Esophagus squamous epithelium (tissue), 5 donors: ENCODE measurements around the gene SLC7A9. TPM values are rescaled to one million over a fixed set of nuclear protein-coding genes. Genes with fewer than 3 reads are reported as not detected.

Source experiments
- DNase-seq: peaks from one replicate; lab custom pipeline; 2025; lab: John Stamatoyannopoulos, UW
- H3K27ac ChIP-seq, 4 donors: fragments of 200-600 bp; sonication (generic); one replicate each; pipeline ENCODE4 v1.5.1; 2016 to 2019; ENCODE audit warnings: mild to moderate bottlenecking in 1 of 4
- H3K27me3 ChIP-seq, 4 donors: fragments of 200-600 bp; sonication (generic); 1 replicate in 3 of 4; 2 replicates in 1 of 4; pipeline versions ENCODE4 v1.5.1 to v1.6.0; 2017 to 2021; ENCODE audit warnings: antibody characterized with exemption in 1 of 4
- H3K36me3 ChIP-seq, 3 donors: fragments of 200-600 bp; sonication (generic); one replicate each; pipeline ENCODE4 v1.5.1; 2016 to 2019
- H3K4me1 ChIP-seq, 3 donors: fragments of 200-600 bp; sonication (generic); one replicate each; pipeline ENCODE4 v1.5.1; 2017 to 2019
- H3K4me3 ChIP-seq, 4 donors: fragments of 200-600 bp; sonication (generic); 1 replicate in 3 of 4; 2 replicates in 1 of 4; pipeline ENCODE4 v1.5.1; 2016 to 2019; ENCODE audit warnings: mild to moderate bottlenecking in 2 of 4, moderate library complexity in 1 of 4
- H3K9me3 ChIP-seq, 3 donors: fragments of 200-600 bp; sonication (generic); one replicate each; pipeline ENCODE4 v1.5.1; 2016 to 2019
- POLR2A ChIP-seq, 4 donors: fragments of 450-650 bp; IDR thresholded peaks; one replicate each; pipeline ENCODE4 v1.6.1; 2017; ENCODE audit warnings: antibody characterized with exemption in 4 of 4, mild to moderate bottlenecking in 4 of 4, moderate library complexity in 3 of 4
- WGBS, 2 donors: methylation state at CpG; one replicate each; pipeline ENCODE4 v1.1.5; 2018; 5-methylcytosine and 5-hydroxymethylcytosine counted together
- intact Hi-C: fragments of 100-400 bp; cut with DNase I; formaldehyde crosslinking; loops from one replicate; pipeline ENCODE4 v1.15.0; 2022
- total RNA-seq, 4 donors: library from RNA; depleted of rRNA; stranded (reverse); fragments of >200 nt; gene quantifications; one replicate each; pipeline ENCODE4 v1.1.0, GENCODE V29; 2016
- TF ChIP-seq, protein P1 (sequence below), 6 experiments: fragments of 450-650 bp in 4 of 6; fragments of 200-600 bp in 2 of 6; sonication (generic) in 2 of 6; IDR thresholded peaks; one replicate each; pipeline ENCODE4 v1.5.1; 2016 to 2019; ENCODE audit warnings: antibody characterized with exemption in 6 of 6, mild to moderate bottlenecking in 4 of 6, moderate library complexity in 4 of 6
- donor health status: DM: yes; HTN: yes; CAD: no.

SLC7A9 gene
- total RNA-seq, 4 donors from 2014 or later: 0.19 TPM; not detected in 3

GRCh38 chr19:32877323-32877912 lies 7.9 kb upstream of the SLC7A9 start:
- Histone ChIP-seq H3K4me1 (no peaks in the 10 kb centered on the region), H3K27ac (no peak overlapping the region), H3K9me3 (no peaks in the 10 kb centered on the region), H3K27me3 (no peaks in the 10 kb centered on the region), H3K4me3 (no peak overlapping the region), H3K36me3 (peaks cover 0 to 37% (median 0%) of the 10 kb centered on the region in 3 donors)
- no peak for DNase-seq
- 88 to 94% methylated on average over 8 to 9 of the region's 9 CpGs for WGBS, 2 donors
- intact Hi-C loops: no loop called here
- TF ChIP-seq, protein P1, sequence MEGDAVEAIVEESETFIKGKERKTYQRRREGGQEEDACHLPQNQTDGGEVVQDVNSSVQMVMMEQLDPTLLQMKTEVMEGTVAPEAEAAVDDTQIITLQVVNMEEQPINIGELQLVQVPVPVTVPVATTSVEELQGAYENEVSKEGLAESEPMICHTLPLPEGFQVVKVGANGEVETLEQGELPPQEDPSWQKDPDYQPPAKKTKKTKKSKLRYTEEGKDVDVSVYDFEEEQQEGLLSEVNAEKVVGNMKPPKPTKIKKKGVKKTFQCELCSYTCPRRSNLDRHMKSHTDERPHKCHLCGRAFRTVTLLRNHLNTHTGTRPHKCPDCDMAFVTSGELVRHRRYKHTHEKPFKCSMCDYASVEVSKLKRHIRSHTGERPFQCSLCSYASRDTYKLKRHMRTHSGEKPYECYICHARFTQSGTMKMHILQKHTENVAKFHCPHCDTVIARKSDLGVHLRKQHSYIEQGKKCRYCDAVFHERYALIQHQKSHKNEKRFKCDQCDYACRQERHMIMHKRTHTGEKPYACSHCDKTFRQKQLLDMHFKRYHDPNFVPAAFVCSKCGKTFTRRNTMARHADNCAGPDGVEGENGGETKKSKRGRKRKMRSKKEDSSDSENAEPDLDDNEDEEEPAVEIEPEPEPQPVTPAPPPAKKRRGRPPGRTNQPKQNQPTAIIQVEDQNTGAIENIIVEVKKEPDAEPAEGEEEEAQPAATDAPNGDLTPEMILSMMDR (IDR thresholded peaks at IDR 0.05): no peak
- no peak for TF ChIP-seq POLR2A (IDR thresholded peaks at IDR 0.05)

- Histone ChIP-seq H3K4me1 (no peaks in the 10 kb centered on the region), H3K27me3 (no peaks in the 10 kb centered on the region), H3K4me3 (no peak overlapping the region), H3K36me3 (peaks cover 0 to 36% (median 0%) of the 10 kb centered on the region in 3 donors), H3K27ac (no peak overlapping the region), H3K9me3 (no peaks in the 10 kb centered on the region)
- no peak for TF ChIP-seq POLR2A (IDR thresholded peaks at IDR 0.05)
- TF ChIP-seq, protein P1 (IDR thresholded peaks at IDR 0.05): no peak
- 75 to 86% methylated on average over 12 of the region's 12 CpGs for WGBS, 2 donors
- DNase-seq: no peak
- intact Hi-C loops: no loop called here
Observed at GRCh38 chr19:32876919-32877285, 7.3 kb upstream of the SLC7A9 start.

DNA sequence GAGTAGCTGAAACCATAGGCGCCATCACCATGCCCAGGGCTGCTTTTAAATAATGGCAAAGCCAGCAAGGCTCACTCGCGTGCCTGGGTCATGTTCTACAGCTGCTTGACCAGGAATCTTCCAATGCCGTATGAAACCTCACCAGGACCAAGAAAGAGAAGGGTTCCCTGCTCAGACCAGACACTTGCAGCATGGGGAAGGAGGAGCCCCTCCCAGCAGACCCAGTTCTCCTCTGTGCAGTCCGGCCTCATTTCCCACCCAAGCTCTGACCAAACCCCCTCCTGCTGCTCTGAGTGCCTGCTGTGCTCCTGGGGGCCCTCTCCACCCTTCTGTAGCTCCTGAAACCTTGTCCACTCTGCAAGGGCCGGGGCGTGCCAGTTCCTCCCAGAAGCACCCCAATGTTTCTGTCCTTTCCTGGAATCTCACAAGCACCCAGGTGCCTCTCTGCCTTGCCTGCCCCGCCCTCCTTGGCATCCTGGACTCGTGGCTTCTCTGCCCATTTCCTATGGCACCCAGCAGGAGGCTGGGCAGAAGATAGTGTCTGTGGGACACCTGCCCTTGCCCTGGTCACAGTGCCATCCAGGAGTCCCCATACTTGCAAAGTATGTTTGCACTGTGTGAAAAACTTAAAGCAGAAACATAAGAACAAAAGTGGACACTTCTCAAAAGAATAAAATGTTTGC lies 6.8 kb upstream of the SLC7A9 start:
- DNase-seq: no peak
- Histone ChIP-seq H3K4me1 (no peaks in the 10 kb centered on the region), H3K27me3 (no peaks in the 10 kb centered on the region), H3K27ac (no peak overlapping the region), H3K9me3 (no peaks in the 10 kb centered on the region), H3K36me3 (peaks cover 0 to 31% (median 0%) of the 10 kb centered on the region in 3 donors), H3K4me3 (no peak overlapping the region)
- WGBS, 2 donors: 74 to 81% methylated on average over 5 to 7 of the region's 9 CpGs
- no peak for TF ChIP-seq POLR2A (IDR thresholded peaks at IDR 0.05)
- TF ChIP-seq, protein P1 (IDR thresholded peaks at IDR 0.05): no peak
- intact Hi-C loops: no loop called here

- H3K4me3 ChIP-seq: no peak overlapping the region
- no peaks in the 10 kb centered on the region for H3K27me3 ChIP-seq
- intact Hi-C loops: no loop called here
- H3K9me3 ChIP-seq: no peaks in the 10 kb centered on the region
- TF ChIP-seq, protein P1 (IDR thresholded peaks at IDR 0.05): no peak
- no peak for TF ChIP-seq POLR2A (IDR thresholded peaks at IDR 0.05)
- H3K36me3 ChIP-seq: peaks cover 0 to 25% (median 0%) of the 10 kb centered on the region in 3 donors
- no peaks in the 10 kb centered on the region for H3K4me1 ChIP-seq
- 57 to 64% methylated on average over 3 to 7 of the region's 7 CpGs for WGBS, 2 donors
- no peak for DNase-seq
- H3K27ac ChIP-seq: no peak overlapping the region
Observed at GRCh38 chr19:32875428-32875827, 5.9 kb upstream of the SLC7A9 start.

- intact Hi-C loops: no loop called here
Observed at GRCh38 chr19:32874605-32875004, 5.0 kb upstream of the SLC7A9 start.

More at GRCh38 chr19:32874605-32875004, 5.0 kb upstream of the SLC7A9 start:
- TF ChIP-seq, protein P1 (IDR thresholded peaks at IDR 0.05): no peak
- TF ChIP-seq POLR2A (IDR thresholded peaks at IDR 0.05): no peak
- Histone ChIP-seq H3K4me3 (no peak overlapping the region), H3K27me3 (no peaks in the 10 kb centered on the region), H3K27ac (no peak overlapping the region), H3K4me1 (no peaks in the 10 kb centered on the region), H3K9me3 (no peaks in the 10 kb centered on the region), H3K36me3 (peaks cover 0 to 18% (median 0%) of the 10 kb centered on the region in 3 donors)
- DNase-seq: no peak
- 69 to 79% methylated on average over 7 to 8 of the region's 9 CpGs for WGBS, 2 donors
